Measurements from ENCODE around the gene CACNB1. TPM values are rescaled to one million over a fixed set of nuclear protein-coding genes. Genes with fewer than 3 reads are reported as not detected.

Gene CACNB1
- total RNA-seq, 1 experiment from 2014 or later, result 20.0 TPM

DNA sequence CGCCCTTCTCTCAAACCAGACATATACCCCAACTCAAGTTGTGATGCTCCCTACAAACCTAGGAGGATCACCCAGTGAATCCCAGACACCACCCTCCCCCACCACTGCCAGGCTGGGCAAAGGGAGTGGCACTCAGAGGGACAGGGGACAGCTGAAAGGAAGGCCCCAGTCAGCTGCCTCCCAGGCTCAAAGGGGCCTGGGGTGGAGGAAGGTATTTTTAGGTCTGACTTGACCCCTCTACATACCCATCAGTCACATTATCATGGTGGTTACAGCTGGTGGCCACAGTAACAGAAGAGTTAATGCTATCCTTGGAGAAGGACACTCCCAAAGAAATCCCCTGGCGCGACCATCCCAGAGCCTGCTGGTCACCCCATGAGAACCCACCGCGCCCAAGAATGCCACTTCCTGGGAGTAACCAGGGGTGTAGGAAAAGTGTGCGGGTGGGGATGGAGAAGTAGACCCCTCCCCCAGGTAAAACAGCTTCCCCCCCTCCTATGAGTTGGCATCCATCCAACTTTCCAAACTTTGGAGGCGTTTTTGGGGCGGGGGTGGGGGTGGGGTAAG lies 1.1 kb downstream of the CACNB1 start:
- Histone ChIP-seq H3K9ac (ENCODE audit: extremely low read depth, insufficient read length, low read length) (no peak overlapping the region), H2AK5ac (ENCODE audit: insufficient read length, low read length) (no peak overlapping the region), H2BK120ac (ENCODE audit: low read depth, low read length, poor library complexity, severe bottlenecking) (no peak overlapping the region), H2BK15ac (ENCODE audit: low read depth, low read length) (no peak overlapping the region), H2BK12ac (ENCODE audit: insufficient read length, low read depth, low read length) (no peak overlapping the region), H3K56ac (ENCODE audit: insufficient read length, low read depth, low read length) (no peak overlapping the region), H3T11ph (ENCODE audit: low read length) (no peak overlapping the region), H3K79me2 (ENCODE audit: insufficient read depth, low read length) (peaks cover 9% of the 10 kb centered on the region; the same call in 1 of the 2 replicates), H3K4me2 (ENCODE audit: insufficient read depth, insufficient read length, low read length) (peak overlapping the region; percentile 68), H3K79me1 (ENCODE audit: insufficient read depth, low read depth, low read length, poor library complexity, severe bottlenecking) (peaks cover 4% of the 10 kb centered on the region), H3K27me3 (ENCODE audit: insufficient read depth, low read length) (peaks cover 4% of the 10 kb centered on the region; the same call in 1 of the 2 replicates), H2AFZ (ENCODE audit: low read length) (no peak overlapping the region), H3K23ac (ENCODE audit: insufficient read length, low read depth, low read length) (no peak overlapping the region), H3K27ac (ENCODE audit: insufficient read length, low read depth, low read length) (no peak overlapping the region), H3K23me2 (ENCODE audit: insufficient read length, low read depth, low read length, poor library complexity, severe bottlenecking) (peaks cover 15% of the 10 kb centered on the region), H3K4ac (ENCODE audit: low read depth, low read length) (no peak overlapping the region), H3K4me1 (ENCODE audit: insufficient read depth, low read length) (peaks cover 4% of the 10 kb centered on the region; the same call in 1 of the 2 replicates), H3K18ac (ENCODE audit: insufficient read length, low read depth, low read length) (no peak overlapping the region), H2BK20ac (ENCODE audit: low read depth, low read length, poor library complexity, severe bottlenecking) (no peak overlapping the region), H4K91ac (ENCODE audit: insufficient read length, low read depth, low read length) (no peak overlapping the region), H4K5ac (ENCODE audit: insufficient read length, low read depth, low read length) (no peak overlapping the region), H3K14ac (ENCODE audit: insufficient read depth, low read length) (no peak overlapping the region), H3K9me3 (ENCODE audit: control insufficient read depth, low read depth, low read length) (no peaks in the 10 kb centered on the region), H4K8ac (replicated peaks; ENCODE audit: insufficient read length, low read depth, low read length) (no peak overlapping the region), H4K20me1 (ENCODE audit: control insufficient read depth, insufficient read depth, insufficient read length) (peaks cover 4% of the 10 kb centered on the region), H2BK5ac (ENCODE audit: insufficient read length, low read length) (no peak overlapping the region)
- H3K36me3 Mint-ChIP-seq (ENCODE audit: insufficient read depth in 1 of 3, low read depth in 3 of 3), result peaks cover 21 to 39% (median 34%) of the 10 kb centered on the region in 3 experiments
- no peaks in the 10 kb centered on the region for H3K27me3 Mint-ChIP-seq (ENCODE audit: low read depth)
- peak; percentile 39 for DNase-seq
- H3K27ac Mint-ChIP-seq, result peak overlapping the region in 1 of 3 experiments; percentile 62; a peak in 1 of 7 replicates
- peaks cover 0 to 7% of the 10 kb centered on the region in 2 experiments; a peak in 1 of 5 replicates for H3K9me3 Mint-ChIP-seq
- WGBS (ENCODE audit: extremely low coverage, insufficient read length, low lambda C conversion rate), result no CpG with 5 or more reads among the region's 8 CpGs
- H3K4me1 Mint-ChIP-seq, result peaks cover 34 to 51% of the 10 kb centered on the region in 2 experiments
- TF ChIP-seq CTCF (conservative IDR thresholded peaks at IDR 0.05), result no peak
- H3K4me3 Mint-ChIP-seq, result peak overlapping the region; percentile 98

Data from H9 (cell line).